WERI-Rb-1 (cell line): ENCODE measurements around the gene WASL.
A peak's percentile ranks its signal among the peaks of the same experiment; 100 is the strongest.

Experiments
- DNase-seq: peaks from one replicate; pipeline ENCODE4 v3.0.0-alpha.2; 2020
- H3K27ac ChIP-seq: fragments of 250-450 bp; sonication (Bioruptor Pico); 2 replicates; pipeline ENCODE4 v1.5.1; 2020; ENCODE audit warnings: mild to moderate bottlenecking, moderate library complexity
- H3K27me3 ChIP-seq: fragments of 250-450 bp; sonication (Bioruptor Pico); 2 replicates; pipeline ENCODE4 v1.5.1; 2021; ENCODE audit warnings: mild to moderate bottlenecking, low read depth, moderate library complexity; ENCODE audit not compliant: insufficient read depth, severe bottlenecking
- H3K36me3 ChIP-seq: fragments of 250-450 bp; sonication (Bioruptor Pico); 2 replicates; pipeline ENCODE4 v1.5.1; 2020; ENCODE audit warnings: mild to moderate bottlenecking, moderate library complexity
- H3K4me3 ChIP-seq: 2 replicates; pipeline ENCODE4 v1.5.1; 2011; ENCODE audit warnings: low read depth, mild to moderate bottlenecking, control low read depth, low read length
- H3K9me3 ChIP-seq: fragments of 250-450 bp; sonication (Bioruptor Pico); 2 replicates; pipeline ENCODE4 v1.5.1; 2021; ENCODE audit warnings: mild to moderate bottlenecking, moderate library complexity; ENCODE audit not compliant: severe bottlenecking
- CTCF ChIP-seq: IDR thresholded peaks from 2 replicates; pipeline ENCODE4 v1.5.1; 2011; ENCODE audit warnings: low read depth, mild to moderate bottlenecking, control low read depth, inconsistent platforms, low read length

WASL gene

GRCh38 chr7:123746931-123747488 lies 1.8 kb downstream of the WASL start:
- H3K27me3 ChIP-seq: no peaks in the 10 kb centered on the region
- no peak for DNase-seq
- no peak for TF ChIP-seq CTCF
- H3K4me3 ChIP-seq: peak overlapping the region; percentile 99
- peak overlapping the region; percentile 95 for H3K27ac ChIP-seq
- peaks cover 2% of the 10 kb centered on the region; the same call in 1 of the 2 replicates for H3K36me3 ChIP-seq
- H3K9me3 ChIP-seq: no peaks in the 10 kb centered on the region

DNA sequence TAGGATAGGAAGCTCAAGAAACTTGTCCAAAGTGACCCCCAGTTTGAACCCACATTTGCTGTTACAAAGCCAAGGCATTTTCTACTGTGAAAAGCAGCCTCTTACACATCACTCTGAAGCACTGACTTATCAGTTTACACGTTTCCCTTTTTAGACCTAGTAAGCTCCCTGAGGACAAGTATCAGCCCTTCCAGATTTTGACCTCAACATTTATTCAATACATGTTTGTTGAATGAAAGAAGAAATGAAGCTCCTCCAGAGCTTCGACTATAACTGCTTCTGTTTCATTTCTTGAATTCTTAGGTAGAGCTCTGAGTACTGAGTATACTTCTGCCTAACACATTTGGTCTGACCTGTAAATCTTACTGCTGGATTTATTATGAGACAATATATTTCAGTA lies 2.7 kb downstream of the WASL start:
- DNase-seq: no peak
- Histone ChIP-seq H3K36me3 (peaks cover 2% of the 10 kb centered on the region; the same call in 1 of the 2 replicates), H3K27me3 (no peaks in the 10 kb centered on the region), H3K9me3 (no peaks in the 10 kb centered on the region), H3K27ac (no peak overlapping the region), H3K4me3 (no peak overlapping the region)
- TF ChIP-seq CTCF: no peak

- H3K27ac ChIP-seq: no peak overlapping the region
- no peak for TF ChIP-seq CTCF
- no peaks in the 10 kb centered on the region for H3K27me3 ChIP-seq
- DNase-seq: no peak
- H3K4me3 ChIP-seq: no peak overlapping the region
- no peaks in the 10 kb centered on the region for H3K9me3 ChIP-seq
- H3K36me3 ChIP-seq: peaks cover 2% of the 10 kb centered on the region; the same call in 1 of the 2 replicates
Observed at GRCh38 chr7:123745437-123745836, 3.4 kb downstream of the WASL start.

DNA sequence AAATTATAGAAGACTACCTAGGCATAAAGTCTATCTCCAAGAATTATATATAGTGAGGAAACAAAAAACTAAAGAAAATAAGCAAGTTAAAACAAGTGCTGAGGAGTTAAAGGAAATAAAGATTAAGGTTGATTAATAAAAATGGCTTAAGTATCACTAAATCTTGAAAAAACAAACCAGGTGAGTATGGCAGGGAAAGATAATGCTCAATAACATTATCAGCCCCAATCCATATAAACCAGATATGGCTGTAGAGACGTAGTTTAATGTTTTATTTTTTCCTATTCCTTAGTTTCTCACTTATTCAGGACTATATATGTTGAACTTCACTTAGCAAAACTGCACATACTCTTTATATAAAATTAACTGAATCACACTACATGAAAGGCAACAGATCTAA lies 4.4 kb downstream of the WASL start:
- Histone ChIP-seq H3K27ac (no peak overlapping the region), H3K27me3 (no peaks in the 10 kb centered on the region), H3K9me3 (no peaks in the 10 kb centered on the region), H3K4me3 (no peak overlapping the region), H3K36me3 (peaks cover 2% of the 10 kb centered on the region; the same call in 1 of the 2 replicates)
- no peak for TF ChIP-seq CTCF
- no peak for DNase-seq

DNA sequence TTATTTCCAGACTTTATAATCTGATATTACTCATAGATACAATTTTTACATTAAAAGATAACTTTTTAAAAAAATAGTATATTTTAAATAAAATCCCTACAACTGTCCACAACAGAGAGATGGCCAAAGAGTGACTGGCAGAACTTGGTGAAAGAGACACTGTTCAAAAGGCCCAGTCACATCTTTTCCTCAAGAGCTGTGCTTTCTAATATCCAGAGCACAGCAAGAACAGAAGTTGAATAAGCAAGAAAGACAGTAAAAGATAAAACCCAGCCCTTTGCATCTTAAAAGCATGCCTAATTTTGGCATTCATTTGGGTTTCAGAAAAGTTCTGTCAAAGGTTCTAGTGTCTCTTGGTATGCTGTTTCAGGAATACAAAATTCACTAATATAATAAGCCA lies 6.9 kb downstream of the WASL start:
- no peak for DNase-seq
- no peak overlapping the region for H3K27ac ChIP-seq

More for the DNA sequence above, 6.9 kb downstream of the WASL start:
- Histone ChIP-seq H3K27me3 (no peaks in the 10 kb centered on the region), H3K4me3 (no peak overlapping the region), H3K9me3 (no peaks in the 10 kb centered on the region), H3K36me3 (no peaks in the 10 kb centered on the region)
- TF ChIP-seq CTCF: no peak
